Astrocyte (in vitro differentiated cells and primary cell): ENCODE results near the gene MYH7B.

Experiments
- CTCF ChIP-seq: IDR thresholded peaks from 2 replicates; pipeline ENCODE4 v1.5.1; 2011; ENCODE audit warnings: low read depth, mild to moderate bottlenecking, inconsistent platforms, low read length, moderate library complexity; ENCODE audit not compliant: insufficient read depth
- EZH2 ChIP-seq: IDR thresholded peaks from 2 replicates; pipeline ENCODE4 v1.6.1; 2012; ENCODE audit warnings: mild to moderate bottlenecking, low read length, inconsistent platforms; ENCODE audit not compliant: insufficient read depth

- no peak for TF ChIP-seq CTCF
- TF ChIP-seq EZH2 = no peak
Measured at GRCh38 chr20:34942301-34942700, 13.4 kb upstream of the MYH7B start.
